Stimulated activated CD8-positive, alpha-beta memory T cell treated with anti-CD3 and anti-CD28 coated beads, Interleukin-2, amount 100 ng/mL, for 1 hour (primary cell): ENCODE data around the gene EPDR1.

Source experiments
- DNase-seq, 2 donors: peaks; one replicate each; pipeline ENCODE4 v3.0.0-alpha.2; 2020; ENCODE audit warnings: low read depth in 2 of 2

Gene EPDR1

GRCh38 chr7:37977243-37977642 is 56.8 kb downstream of the EPDR1 start:
- DNase-seq = no peak

GRCh38 chr7:37981664-37982063 is 61.2 kb downstream of the EPDR1 start:
- no peak for DNase-seq

GRCh38 chr7:37982423-37982822 is 62.0 kb downstream of the EPDR1 start:
- no peak for DNase-seq

- DNase-seq = no peak
Observed at GRCh38 chr7:37984750-37985390, 64.4 kb downstream of the EPDR1 start.

GRCh38 chr7:37986908-37987330 is 66.5 kb downstream of the EPDR1 start:
- no peak for DNase-seq

GRCh38 chr7:37987732-37988131 is 67.3 kb downstream of the EPDR1 start:
- no peak for DNase-seq

GRCh38 chr7:37988721-37989650 is 68.5 kb downstream of the EPDR1 start:
- DNase-seq = no peak

- no peak for DNase-seq
Observed at GRCh38 chr7:37990337-37990736, 69.9 kb downstream of the EPDR1 start.

GRCh38 chr7:37993060-37993501 is 72.6 kb downstream of the EPDR1 start:
- no peak for DNase-seq

GRCh38 chr7:37999673-38000072 is 79.2 kb downstream of the EPDR1 start:
- DNase-seq = no peak

- no peak for DNase-seq
Observed at GRCh38 chr7:38000272-38000671, 79.8 kb downstream of the EPDR1 start.
